ENCODE results near the gene CIAO2A.
"Not testable (repeated sequence)": the region's sequence is repeated elsewhere in the genome, so short reads cannot be mapped to it uniquely, and the experiment has no call there.

Gene CIAO2A

GRCh38 chr15:64122936-64123351 lies 29.3 kb upstream of the CIAO2A start:
- Mint-ChIP-seq H3K36me3 (peaks cover 52% of the 10 kb centered on the region), H3K4me1 (no peaks in the 10 kb centered on the region), H3K27ac (no peak overlapping the region), H3K9me3 (no peaks in the 10 kb centered on the region), H3K4me3 (no peak overlapping the region), H3K27me3 (no peaks in the 10 kb centered on the region)
- CTCF ChIA-PET = interaction anchor here (1.3 to 1.5 kb wide), 2 partner anchors 11 to 26 kb away, joined by 4 read pairs; no protein-coding TSS in a partner anchor
- no peak for DNase-seq

DNA sequence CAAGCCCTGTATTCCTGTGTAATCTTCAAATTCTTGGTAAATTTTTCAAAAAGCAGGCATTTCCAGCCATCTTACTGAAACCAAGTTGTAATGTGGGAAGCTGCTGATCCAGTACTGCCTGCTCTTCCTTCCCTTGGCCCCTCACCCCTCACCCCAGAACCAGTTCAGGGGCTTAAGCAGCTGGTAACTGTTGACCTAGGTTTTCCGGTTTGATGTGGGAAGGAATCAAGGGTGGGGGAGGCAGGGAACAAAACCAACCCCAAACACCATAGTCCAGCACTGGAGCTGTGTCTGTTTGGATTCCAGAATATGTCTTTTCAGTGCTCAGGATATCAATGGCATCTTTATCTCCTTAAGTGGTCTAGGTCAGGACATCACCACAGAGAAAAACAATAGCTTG lies 28.8 kb upstream of the CIAO2A start:
- CTCF ChIA-PET = interaction anchor here (1.3 to 1.5 kb wide), 2 partner anchors 12 to 27 kb away, joined by 4 read pairs; no protein-coding TSS in a partner anchor
- DNase-seq = no peak
- no peaks in the 10 kb centered on the region for H3K4me1 Mint-ChIP-seq
- no peaks in the 10 kb centered on the region for H3K27me3 Mint-ChIP-seq
- no peak overlapping the region for H3K27ac Mint-ChIP-seq
- H3K4me3 Mint-ChIP-seq = no peak overlapping the region
- H3K36me3 Mint-ChIP-seq = peaks cover 50% of the 10 kb centered on the region
- no peaks in the 10 kb centered on the region for H3K9me3 Mint-ChIP-seq

- no peaks in the 10 kb centered on the region for H3K4me1 Mint-ChIP-seq
- no peak overlapping the region for H3K27ac Mint-ChIP-seq
- CTCF ChIA-PET = no interaction called here
- no peak overlapping the region for H3K4me3 Mint-ChIP-seq
- no peak for DNase-seq
- no peaks in the 10 kb centered on the region for H3K9me3 Mint-ChIP-seq
- H3K36me3 Mint-ChIP-seq = peaks cover 46% of the 10 kb centered on the region
- H3K27me3 Mint-ChIP-seq = no peaks in the 10 kb centered on the region
These were observed 28.0 kb upstream of the CIAO2A start for GRCh38 chr15:64121614-64122013.

DNA sequence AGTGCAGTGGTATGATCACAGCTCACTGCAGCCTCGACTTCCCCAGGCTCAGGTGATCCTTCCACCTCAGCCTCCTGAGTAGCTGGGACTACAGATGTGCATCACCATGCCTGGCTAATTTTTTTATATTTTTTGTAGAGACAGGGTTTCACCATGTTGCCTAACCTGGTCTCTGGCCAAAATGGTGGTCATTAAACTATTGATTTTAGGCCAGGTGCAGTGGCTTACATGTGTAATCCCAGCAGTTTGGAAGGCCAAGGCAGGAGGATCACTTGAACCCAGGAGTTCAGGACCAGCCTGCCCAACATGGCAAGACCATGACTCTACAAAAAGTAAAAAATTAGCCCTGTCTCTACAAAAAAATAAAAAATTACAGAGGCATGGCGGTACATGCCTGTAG lies 26.7 kb upstream of the CIAO2A start:
- CTCF ChIA-PET, H3K4me1 Mint-ChIP-seq, H3K27ac Mint-ChIP-seq, H3K4me3 Mint-ChIP-seq, H3K9me3 Mint-ChIP-seq, DNase-seq, H3K27me3 Mint-ChIP-seq: not testable (repeated sequence)
- peaks cover 48% of the 10 kb centered on the region for H3K36me3 Mint-ChIP-seq

DNA sequence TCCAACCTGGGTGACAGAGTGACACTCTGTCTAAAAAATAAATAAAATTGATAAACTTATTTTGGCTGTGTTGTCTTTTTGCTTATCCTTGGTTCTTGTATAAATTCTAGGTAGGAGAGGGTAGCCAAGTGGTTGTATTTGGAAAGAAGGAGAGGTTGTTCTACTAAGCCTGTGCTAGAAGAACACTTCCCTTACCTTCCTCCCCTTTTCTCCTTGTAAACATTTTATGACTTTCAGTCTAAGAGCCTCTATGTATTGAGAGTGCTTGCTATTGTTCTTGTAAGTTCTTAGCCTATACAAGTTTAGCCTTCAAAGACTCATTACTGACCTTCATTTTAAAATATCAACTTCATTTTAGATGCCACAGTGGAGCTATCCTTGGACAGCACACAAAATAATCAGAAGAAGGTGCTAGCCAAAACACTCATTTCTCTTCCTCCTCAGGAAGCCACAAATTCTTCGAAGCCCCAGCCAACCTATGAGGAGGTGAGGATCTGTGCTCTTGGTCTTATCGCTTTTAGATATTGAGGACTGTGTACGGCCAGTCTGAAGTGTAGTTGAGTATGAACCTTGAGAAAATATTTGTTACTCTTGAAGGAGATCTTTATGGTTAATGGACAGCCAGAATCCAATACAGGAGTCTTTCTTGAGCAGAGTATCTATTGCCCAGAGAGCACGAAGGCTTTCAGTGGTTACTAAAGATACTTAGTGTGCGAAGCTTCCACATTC lies 24.3 kb upstream of the CIAO2A start:
- CTCF ChIA-PET = no interaction called here
- Mint-ChIP-seq H3K27ac (no peak overlapping the region), H3K4me1 (no peaks in the 10 kb centered on the region), H3K4me3 (no peak overlapping the region), H3K27me3 (no peaks in the 10 kb centered on the region), H3K9me3 (no peaks in the 10 kb centered on the region), H3K36me3 (peaks cover 48% of the 10 kb centered on the region)
- no peak for DNase-seq

GRCh38 chr15:64112904-64113303 lies 19.3 kb upstream of the CIAO2A start:
- no peak for DNase-seq
- peaks cover 35% of the 10 kb centered on the region for H3K36me3 Mint-ChIP-seq
- no peak overlapping the region for H3K27ac Mint-ChIP-seq
- H3K9me3 Mint-ChIP-seq = no peaks in the 10 kb centered on the region
- H3K27me3 Mint-ChIP-seq = no peaks in the 10 kb centered on the region
- no peak overlapping the region for H3K4me3 Mint-ChIP-seq
- H3K4me1 Mint-ChIP-seq = peaks cover 26% of the 10 kb centered on the region
- CTCF ChIA-PET = no interaction called here

DNA sequence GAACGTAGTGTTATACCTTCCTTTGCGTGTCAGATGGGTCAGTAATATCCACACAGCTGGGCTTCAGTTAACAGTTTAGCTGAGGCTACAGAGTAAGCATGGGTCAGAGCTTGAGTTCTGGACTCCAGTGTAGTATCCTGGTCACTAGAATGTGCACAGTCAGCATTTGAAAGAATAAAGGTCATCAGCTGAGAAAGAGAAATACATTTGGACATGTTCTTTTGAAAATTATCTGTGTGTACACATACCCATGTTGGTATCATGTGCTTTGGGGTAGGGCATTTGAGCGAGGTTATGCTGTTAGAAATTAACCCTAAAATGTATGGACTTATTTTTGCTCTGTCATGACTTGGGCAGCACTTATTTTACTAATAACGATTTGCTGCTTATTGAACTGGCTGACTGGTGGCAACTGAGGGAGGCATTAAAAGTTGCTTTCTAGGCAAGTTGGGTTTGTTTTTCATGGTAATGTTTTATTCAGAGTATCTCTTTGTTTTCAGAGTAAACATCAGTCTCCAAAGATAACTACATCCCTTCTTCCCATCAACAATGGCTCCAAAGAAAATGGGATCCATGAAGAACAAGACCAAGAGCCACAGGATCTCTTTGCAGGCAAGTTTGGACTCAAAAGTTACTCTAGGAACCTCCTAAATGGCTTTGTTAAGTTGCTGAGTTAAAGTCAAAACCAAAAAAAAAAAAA lies 18.6 kb upstream of the CIAO2A start:
- Mint-ChIP-seq H3K4me3 (no peak overlapping the region), H3K27me3 (no peaks in the 10 kb centered on the region), H3K36me3 (peaks cover 33% of the 10 kb centered on the region), H3K4me1 (peaks cover 26% of the 10 kb centered on the region), H3K27ac (no peak overlapping the region), H3K9me3 (no peaks in the 10 kb centered on the region)
- CTCF ChIA-PET = interaction anchor here (1.6 kb wide), 2 partner anchors 37 to 41 kb away, joined by 5 to 6 read pairs; no protein-coding TSS in a partner anchor
- no peak for DNase-seq

DNA sequence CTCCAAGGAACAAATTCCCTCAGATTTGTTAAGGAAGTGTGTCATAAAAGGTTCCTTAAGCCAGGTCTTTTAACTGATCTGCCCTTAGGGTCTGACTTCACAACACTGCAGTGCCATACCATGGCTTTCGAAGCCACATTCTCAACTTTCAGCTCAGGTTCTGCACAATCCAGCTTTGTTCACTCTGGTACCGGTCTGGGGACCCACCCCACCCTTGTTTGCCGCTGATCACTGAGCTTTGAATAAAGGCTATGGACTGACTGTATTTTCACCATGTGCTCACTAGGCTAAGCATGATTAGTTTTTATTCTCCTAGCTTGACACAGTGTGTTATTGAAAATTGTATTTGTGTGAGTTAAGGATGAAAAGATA lies 18.0 kb upstream of the CIAO2A start:
- Mint-ChIP-seq H3K36me3 (peaks cover 31% of the 10 kb centered on the region), H3K9me3 (no peaks in the 10 kb centered on the region), H3K27me3 (no peaks in the 10 kb centered on the region), H3K27ac (no peak overlapping the region), H3K4me1 (peaks cover 26% of the 10 kb centered on the region), H3K4me3 (no peak overlapping the region)
- no peak for DNase-seq
- CTCF ChIA-PET = interaction anchor here (1.6 kb wide), 2 partner anchors 38 to 41 kb away, joined by 5 to 6 read pairs; no protein-coding TSS in a partner anchor

DNA sequence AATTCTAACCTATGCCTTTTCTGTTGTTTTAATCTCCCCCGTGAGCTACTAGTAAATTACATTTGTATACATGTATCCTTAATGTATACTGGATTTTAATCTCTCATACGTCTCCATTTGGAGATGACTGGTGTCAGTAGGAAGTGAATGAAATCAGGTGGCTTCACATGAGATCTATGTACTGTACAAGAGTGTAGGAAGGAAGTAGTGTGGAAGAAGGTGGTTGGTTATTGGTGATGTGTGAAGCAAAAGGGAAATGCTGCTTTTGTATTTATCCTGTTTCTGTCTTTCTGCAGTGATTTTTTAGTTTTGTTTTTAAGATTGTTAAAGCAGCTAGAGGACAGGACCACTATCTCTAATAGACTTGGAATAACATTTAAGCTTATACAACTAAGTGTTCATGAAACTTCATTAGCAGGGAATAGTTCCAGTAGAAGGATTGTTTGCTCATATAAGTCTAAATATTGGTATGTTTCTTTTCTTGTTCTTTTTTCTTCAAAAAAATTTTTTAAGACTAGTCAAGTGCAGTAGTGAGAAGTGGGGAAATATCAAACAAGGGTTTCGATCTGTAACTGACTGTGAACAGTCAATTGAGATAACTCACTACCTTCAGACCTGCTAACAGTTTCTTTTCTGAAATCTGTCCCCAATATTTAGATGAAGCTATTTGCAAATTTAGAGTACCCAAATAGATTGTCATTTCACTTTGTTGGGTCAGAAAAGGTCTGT lies 17.5 kb upstream of the CIAO2A start:
- no peaks in the 10 kb centered on the region for H3K9me3 Mint-ChIP-seq
- H3K4me1 Mint-ChIP-seq = peaks cover 26% of the 10 kb centered on the region
- peak overlapping the region; percentile 56 for H3K27ac Mint-ChIP-seq
- H3K36me3 Mint-ChIP-seq = peaks cover 27% of the 10 kb centered on the region
- H3K27me3 Mint-ChIP-seq = no peaks in the 10 kb centered on the region
- CTCF ChIA-PET = interaction anchor here (1.6 kb wide), 2 partner anchors 38 to 42 kb away, joined by 5 to 6 read pairs; no protein-coding TSS in a partner anchor
- DNase-seq = no peak
- H3K4me3 Mint-ChIP-seq = no peak overlapping the region

DNA sequence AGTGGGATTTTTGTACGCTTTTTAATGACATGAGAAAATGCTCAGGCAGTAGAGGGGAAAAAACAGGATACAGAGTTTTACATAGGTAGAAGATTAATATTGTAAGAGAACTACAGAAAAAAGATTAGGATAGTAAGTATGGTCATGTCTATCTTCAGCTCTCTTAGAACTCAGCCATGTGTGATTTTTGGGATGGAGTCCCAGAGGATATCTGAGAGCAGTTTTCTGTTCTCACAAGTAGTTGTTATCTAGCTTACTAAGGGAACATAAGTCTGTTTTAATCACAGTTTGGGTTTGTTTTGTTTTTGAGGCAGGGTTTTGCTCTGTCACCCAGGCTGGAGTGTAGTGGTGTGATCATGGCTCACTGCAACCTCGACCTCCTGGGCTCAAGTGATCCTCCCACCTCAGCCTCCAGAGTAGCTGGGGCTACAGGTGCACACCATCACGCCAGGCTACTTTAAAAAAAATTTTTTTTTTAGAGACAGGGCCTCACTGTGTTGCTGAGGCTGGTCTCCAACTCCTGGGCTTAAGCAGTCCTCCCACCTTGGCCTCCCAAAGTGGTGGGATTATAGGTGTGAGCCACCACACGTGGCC lies 16.6 kb upstream of the CIAO2A start:
- H3K4me3 Mint-ChIP-seq, H3K27ac Mint-ChIP-seq, H3K9me3 Mint-ChIP-seq, H3K27me3 Mint-ChIP-seq, DNase-seq: not testable (repeated sequence)
- Mint-ChIP-seq H3K4me1 (peaks cover 26% of the 10 kb centered on the region), H3K36me3 (peaks cover 24% of the 10 kb centered on the region)
- CTCF ChIA-PET = interaction anchor here (1.6 kb wide), 1 partner anchor 39 kb away, joined by 5 read pairs; no protein-coding TSS in a partner anchor

DNA sequence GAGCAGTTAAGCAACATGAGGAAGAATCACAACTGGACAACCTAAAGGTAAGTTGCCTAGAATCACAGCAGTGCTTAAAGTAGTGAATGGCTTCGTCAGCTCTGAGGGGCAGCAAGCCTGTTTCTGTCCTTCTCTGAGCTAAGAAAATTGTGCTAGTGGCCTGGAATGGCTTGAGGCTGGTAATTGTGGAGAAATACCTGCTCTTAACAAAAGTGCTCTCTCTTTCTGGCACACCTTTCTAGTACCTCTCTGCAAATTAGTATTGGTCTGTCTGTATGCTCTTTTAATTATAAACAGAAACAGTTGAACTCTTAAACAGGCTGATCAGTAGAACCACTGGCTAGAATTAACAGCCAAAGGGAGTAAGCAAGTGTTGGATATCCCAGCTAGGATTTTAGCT lies 13.7 kb upstream of the CIAO2A start:
- peaks cover 25% of the 10 kb centered on the region for H3K4me1 Mint-ChIP-seq
- no peaks in the 10 kb centered on the region for H3K27me3 Mint-ChIP-seq
- no peak overlapping the region for H3K27ac Mint-ChIP-seq
- peaks cover 7% of the 10 kb centered on the region for H3K36me3 Mint-ChIP-seq
- H3K4me3 Mint-ChIP-seq = no peak overlapping the region
- CTCF ChIA-PET = no interaction called here
- no peak for DNase-seq
- no peaks in the 10 kb centered on the region for H3K9me3 Mint-ChIP-seq

GRCh38 chr15:64105113-64105704 lies 11.6 kb upstream of the CIAO2A start:
- Mint-ChIP-seq H3K36me3 (peaks cover 4% of the 10 kb centered on the region), H3K9me3 (no peaks in the 10 kb centered on the region), H3K27me3 (no peaks in the 10 kb centered on the region), H3K4me1 (peaks cover 9% of the 10 kb centered on the region), H3K27ac (no peak overlapping the region), H3K4me3 (no peak overlapping the region)
- DNase-seq = no peak
- CTCF ChIA-PET = interaction anchor here (1.0 to 2.2 kb wide), 4 partner anchors 8 to 49 kb away, joined by 3 to 5 read pairs (median 4); partner anchors contain the start of gene CIAO2A

- CTCF ChIA-PET = interaction anchor here (0.7 kb wide), 1 partner anchor 1036 kb away, joined by 3 read pairs; no protein-coding TSS in a partner anchor
- peaks cover 9% of the 10 kb centered on the region for H3K36me3 Mint-ChIP-seq
- no peak overlapping the region for H3K4me3 Mint-ChIP-seq
- H3K27ac Mint-ChIP-seq = no peak overlapping the region
- H3K27me3 Mint-ChIP-seq = no peaks in the 10 kb centered on the region
- no peak for DNase-seq
- H3K9me3 Mint-ChIP-seq = no peaks in the 10 kb centered on the region
- H3K4me1 Mint-ChIP-seq = peaks cover 18% of the 10 kb centered on the region
These were observed 8.9 kb upstream of the CIAO2A start for GRCh38 chr15:64102497-64102896.

All from activated naive CD4-positive, alpha-beta T cell treated with anti-CD3 and anti-CD28 coated beads, Interleukin-2, amount 10 ng/mL, durations not matched to agents 7 days and 5 days (primary cell).